AG04450 (cell line): ENCODE data around the gene CLTCL1. TPM values are rescaled to one million over a fixed set of nuclear protein-coding genes. Genes with fewer than 3 reads are reported as not detected.

Source experiments
- CTCF ChIA-PET: fragments of 300-600, 350-600 bp; formaldehyde crosslinking; extraction: SDS; loops from one replicate; lab custom pipeline; 2022; ENCODE audit warnings: antibody characterized with exemption, inconsistent platforms; lab: Charles Lee
- POLR2A ChIA-PET: fragments of 350-600 bp; formaldehyde crosslinking; extraction: SDS; loops from one replicate; lab custom pipeline; 2021; ENCODE audit warnings: antibody characterized with exemption, inconsistent platforms; lab: Yijun Ruan, JAX
- DNase-seq: peaks from one replicate; pipeline ENCODE4 v3.0.0-alpha.2; 2011; ENCODE audit warnings: low read depth, low spot score
- H3K27ac ChIP-seq: one replicate; pipeline ENCODE4 v1.5.1; 2012; ENCODE audit warnings: low read depth, low read length, control low read depth
- H3K27me3 ChIP-seq: one replicate; pipeline ENCODE4 v1.6.0; 2012; ENCODE audit warnings: low read length; ENCODE audit not compliant: control insufficient read depth, insufficient read depth
- H3K4me3 ChIP-seq: 2 replicates; pipeline ENCODE4 v1.5.1; 2011; ENCODE audit warnings: mild to moderate bottlenecking, low read depth, low read length, control low read depth
- H3K9me3 ChIP-seq: 2 replicates; pipeline ENCODE4 v1.5.1; 2012; ENCODE audit warnings: low read length; ENCODE audit not compliant: control insufficient read depth, insufficient read depth
- polyA plus RNA-seq: library from polyadenylated mRNA; depleted of rRNA; stranded (reverse); fragments of >200 nt; gene quantifications from 2 replicates; pipeline ENCODE4 v1.2.3, GENCODE V29; 2011
- TF ChIP-seq, protein P1 (sequence below): IDR thresholded peaks from 2 replicates; pipeline ENCODE4 v1.5.1; 2011; ENCODE audit warnings: low read depth, low read length, control low read depth, inconsistent platforms

Gene CLTCL1
- polyA plus RNA-seq, 1 experiment: 6.6 TPM

DNA sequence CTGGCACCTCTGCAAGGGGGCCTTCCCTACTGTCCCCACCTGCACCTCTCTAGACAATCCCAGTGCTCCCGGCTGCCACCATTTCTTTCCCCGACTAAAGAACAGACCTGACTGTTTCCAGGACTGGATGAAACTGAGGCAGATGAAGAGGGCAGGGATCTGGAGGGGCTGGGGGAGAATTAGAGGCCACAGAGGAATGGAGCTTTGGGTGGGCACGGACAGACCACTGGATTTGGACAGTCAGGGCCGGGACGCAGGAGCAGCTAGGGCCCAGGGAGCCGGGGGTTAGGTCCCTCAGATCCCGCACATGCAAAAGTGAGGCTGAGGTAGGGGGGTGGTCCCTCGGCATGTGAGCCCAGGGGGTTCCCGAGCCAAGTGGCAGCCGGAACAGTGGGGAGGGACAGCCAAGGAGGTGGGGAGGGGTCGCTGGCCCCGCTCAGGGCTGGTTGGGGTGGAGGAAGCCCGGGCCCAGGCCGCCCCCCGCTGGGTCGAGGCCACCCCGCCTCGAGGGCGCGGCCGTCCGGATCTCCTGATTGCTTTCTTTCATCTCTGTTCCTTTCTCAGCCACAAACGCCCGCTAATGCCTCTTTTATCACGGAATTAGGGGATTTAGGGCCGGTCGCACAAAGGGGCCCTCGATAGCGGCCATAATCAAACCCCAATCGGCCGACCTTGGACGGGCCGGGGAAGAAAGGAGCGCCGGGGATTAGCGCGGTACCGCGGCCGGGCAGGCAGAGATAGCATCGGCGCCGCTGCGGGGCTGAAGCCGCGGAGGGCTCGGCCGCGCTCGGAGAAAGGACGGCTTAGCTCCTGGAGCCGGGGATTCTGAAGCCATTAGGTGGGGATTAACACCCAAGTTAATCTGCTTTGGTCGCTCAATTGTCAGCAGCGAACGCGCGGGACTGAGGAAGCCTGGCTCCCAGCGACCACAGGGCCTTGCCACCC is 122.2 kb downstream of the CLTCL1 start:
- no peak overlapping the region for H3K4me3 ChIP-seq
- POLR2A ChIA-PET: interaction anchor here (0.5 to 0.9 kb wide), 2 partner anchors 9 to 11 kb away, joined by 3 to 6 read pairs; partner anchors contain the start of gene SLC25A1
- H3K27me3 ChIP-seq: peaks cover 20% of the 10 kb centered on the region
- CTCF ChIA-PET: interaction anchor here (1.1 kb wide), 1 partner anchor 25 kb away, joined by 6 read pairs; the partner anchor contains the start of gene ESS2
- DNase-seq: no peak
- no peaks in the 10 kb centered on the region; the same call in 1 of the 2 replicates for H3K9me3 ChIP-seq
- H3K27ac ChIP-seq: peak overlapping the region; percentile 31
- TF ChIP-seq, protein P1, sequence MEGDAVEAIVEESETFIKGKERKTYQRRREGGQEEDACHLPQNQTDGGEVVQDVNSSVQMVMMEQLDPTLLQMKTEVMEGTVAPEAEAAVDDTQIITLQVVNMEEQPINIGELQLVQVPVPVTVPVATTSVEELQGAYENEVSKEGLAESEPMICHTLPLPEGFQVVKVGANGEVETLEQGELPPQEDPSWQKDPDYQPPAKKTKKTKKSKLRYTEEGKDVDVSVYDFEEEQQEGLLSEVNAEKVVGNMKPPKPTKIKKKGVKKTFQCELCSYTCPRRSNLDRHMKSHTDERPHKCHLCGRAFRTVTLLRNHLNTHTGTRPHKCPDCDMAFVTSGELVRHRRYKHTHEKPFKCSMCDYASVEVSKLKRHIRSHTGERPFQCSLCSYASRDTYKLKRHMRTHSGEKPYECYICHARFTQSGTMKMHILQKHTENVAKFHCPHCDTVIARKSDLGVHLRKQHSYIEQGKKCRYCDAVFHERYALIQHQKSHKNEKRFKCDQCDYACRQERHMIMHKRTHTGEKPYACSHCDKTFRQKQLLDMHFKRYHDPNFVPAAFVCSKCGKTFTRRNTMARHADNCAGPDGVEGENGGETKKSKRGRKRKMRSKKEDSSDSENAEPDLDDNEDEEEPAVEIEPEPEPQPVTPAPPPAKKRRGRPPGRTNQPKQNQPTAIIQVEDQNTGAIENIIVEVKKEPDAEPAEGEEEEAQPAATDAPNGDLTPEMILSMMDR: no peak

DNA sequence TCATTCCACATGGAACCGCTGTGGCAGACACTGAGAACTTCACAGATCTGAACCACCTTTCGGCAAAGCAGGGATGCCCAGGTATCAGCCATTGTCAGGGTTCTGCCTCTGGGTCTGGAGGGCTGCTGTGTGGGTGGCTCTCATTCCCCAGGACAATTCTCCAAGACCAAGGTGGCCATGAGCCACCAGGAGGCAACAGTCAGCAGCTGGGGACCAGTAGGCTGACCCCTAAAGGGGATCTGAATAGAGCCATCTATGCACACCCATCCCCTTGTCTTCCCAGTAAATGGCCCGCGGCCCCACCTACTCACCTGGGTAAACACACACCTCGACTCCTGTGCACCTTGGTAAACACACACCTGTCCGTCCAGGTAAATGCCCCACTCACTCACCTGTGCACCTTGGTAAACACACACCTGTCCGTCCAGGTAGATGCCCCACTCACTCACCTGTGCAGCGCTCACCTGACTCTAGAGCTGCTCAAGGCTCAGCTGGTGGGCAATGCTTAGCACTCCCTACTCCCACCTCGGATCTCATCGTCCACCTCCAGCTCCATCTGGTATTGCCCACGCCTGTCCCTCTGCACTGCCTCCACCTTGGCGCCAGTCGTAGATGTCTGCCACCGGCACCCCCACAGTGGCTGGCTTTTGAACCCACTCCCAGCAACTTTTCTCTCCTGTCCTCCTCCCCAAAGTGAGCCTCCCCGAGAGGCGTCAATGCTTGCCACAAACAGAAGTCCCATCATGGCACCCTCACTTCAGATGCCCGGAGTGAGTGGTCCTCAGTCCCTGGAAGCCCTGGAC is 123.2 kb downstream of the CLTCL1 start:
- ChIA-PET CTCF (interaction anchor here (1.1 kb wide), 1 partner anchor 24 kb away, joined by 6 read pairs; the partner anchor contains the start of gene ESS2), POLR2A (interaction anchor here (0.5 to 0.9 kb wide), 2 partner anchors 10 kb away, joined by 3 to 6 read pairs; partner anchors contain the start of gene SLC25A1)
- Histone ChIP-seq H3K9me3 (no peaks in the 10 kb centered on the region; the same call in 1 of the 2 replicates), H3K27ac (no peak overlapping the region), H3K4me3 (no peak overlapping the region), H3K27me3 (peaks cover 20% of the 10 kb centered on the region)
- no peak for DNase-seq
- TF ChIP-seq, protein P1: no peak

DNA sequence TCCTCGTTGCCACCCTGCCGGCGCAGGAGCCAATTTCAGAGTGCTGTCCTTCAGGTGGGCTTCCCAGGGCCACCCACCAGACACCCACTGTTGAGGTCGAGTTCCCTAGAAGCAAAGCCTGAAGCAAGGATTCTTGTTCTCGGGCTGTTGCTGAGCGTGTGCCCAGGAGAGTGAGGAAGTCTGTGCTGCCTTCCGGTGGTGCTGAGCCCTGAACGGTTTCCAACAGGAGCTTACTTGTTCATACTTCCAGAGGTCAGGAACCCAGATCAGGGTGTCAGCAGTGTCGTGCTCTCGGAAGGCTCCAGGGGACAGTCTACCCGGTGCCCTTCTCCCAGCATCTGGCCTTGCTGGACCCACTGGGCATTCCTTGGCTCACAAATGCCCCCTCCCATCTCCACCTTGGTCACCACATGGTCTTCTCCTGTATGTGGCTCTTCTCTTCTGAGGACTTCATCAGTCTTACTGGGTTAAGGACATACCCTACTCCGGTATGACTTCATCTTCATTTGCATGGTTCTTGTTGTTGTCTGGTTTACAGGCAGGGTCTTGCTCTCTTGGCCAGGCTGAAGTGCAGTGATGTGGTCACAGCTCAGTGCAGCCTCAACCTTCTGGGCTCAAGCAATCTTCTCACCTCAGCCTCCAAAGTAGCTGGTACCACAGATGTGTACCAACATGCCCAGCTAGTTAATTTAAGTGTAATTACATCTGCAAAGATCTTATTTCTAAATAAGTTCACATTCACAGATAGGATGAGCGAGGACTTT is 124.2 kb downstream of the CLTCL1 start:
- H3K4me3 ChIP-seq: no peak overlapping the region
- no peak for DNase-seq
- no peaks in the 10 kb centered on the region; the same call in 1 of the 2 replicates for H3K9me3 ChIP-seq
- TF ChIP-seq, protein P1: no peak
- POLR2A ChIA-PET: no interaction called here
- peaks cover 23% of the 10 kb centered on the region for H3K27me3 ChIP-seq
- CTCF ChIA-PET: no interaction called here
- H3K27ac ChIP-seq: no peak overlapping the region

DNA sequence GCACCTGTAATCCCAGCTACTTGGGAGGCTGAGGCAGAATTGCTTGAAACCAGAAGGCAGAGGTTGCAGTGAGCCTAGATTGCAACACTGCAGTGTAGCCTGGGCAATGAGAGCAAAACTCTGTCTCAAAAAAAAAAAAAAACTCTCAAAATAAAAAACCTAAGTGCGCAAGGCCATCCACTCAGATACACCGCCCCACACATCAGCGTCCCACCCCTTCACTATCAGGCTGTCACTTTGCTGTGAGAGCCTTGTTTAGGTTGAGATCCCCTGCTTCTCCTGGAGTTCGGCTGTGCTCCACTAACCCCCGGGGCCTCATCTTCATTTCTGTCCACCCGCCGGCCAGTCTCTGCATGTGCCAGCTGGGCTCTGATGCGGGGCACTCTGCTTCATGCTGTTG is 125.1 kb downstream of the CLTCL1 start:
- Histone ChIP-seq H3K27me3 (peaks cover 28% of the 10 kb centered on the region), H3K4me3 (no peak overlapping the region), H3K27ac (no peak overlapping the region), H3K9me3 (no peaks in the 10 kb centered on the region)
- CTCF ChIA-PET: no interaction called here
- DNase-seq: no peak
- TF ChIP-seq, protein P1: no peak
- POLR2A ChIA-PET: no interaction called here
